Activated T-helper 1 cell treated with anti-CD3 and anti-CD28 coated beads, Interleukin-2, amount 50 U/mL, for 16 hours (primary cell): ENCODE data around the gene CYP2W1.
"Not testable (repeated sequence)": the region's sequence is repeated elsewhere in the genome, so short reads cannot be mapped to it uniquely, and the experiment has no call there.

ENCODE experiments used
- DNase-seq, 2 donors: peaks; one replicate each; pipeline ENCODE4 v3.0.0-alpha.2; 2020; ENCODE audit warnings: low read depth in 1 of 2, low spot score in 1 of 2

Gene CYP2W1

DNA sequence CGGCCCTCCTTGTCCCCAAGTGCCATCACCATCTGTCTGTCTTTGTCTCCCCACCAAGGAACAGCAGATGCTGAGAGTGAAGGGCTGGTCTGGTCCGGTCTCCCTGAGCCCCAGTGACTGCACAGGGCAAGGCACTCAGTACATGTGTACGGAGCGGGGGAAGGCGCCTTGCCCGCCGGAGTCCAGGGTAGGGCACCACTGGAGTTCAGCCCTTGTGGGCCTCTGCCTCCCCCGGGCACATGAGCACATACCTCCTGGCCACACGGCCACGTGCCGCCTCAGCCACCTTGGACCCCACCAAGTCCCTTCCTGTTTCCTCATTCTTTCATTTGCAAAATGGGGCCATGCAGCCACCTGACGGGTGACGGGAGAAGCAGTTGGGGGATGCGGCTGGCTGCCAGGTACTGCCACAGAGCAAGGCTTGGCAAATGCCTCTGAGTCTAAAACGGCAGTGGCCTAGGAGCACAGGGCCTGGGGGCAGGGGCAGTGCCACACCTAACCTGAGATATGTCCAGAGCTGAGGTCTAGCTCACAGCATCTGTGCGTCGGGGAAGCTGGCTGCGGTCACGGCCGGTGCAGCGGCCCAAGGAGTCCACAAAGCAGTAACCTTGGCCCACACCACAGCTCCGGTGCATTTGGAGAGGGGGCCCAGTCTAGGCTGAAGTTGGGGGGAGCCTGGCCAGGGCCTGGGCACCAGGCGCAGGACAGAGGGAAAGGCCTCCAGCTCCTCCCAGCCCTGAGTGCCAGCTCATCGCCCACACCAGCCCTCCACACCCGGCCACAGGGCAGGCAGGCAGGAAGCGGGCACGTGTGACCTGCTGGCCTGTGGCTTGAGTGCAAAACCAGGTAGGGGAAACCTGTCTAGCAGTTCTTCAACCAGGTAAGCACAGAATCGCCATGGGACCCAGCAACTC lies 33.7 kb upstream of the CYP2W1 start:
- no peak for DNase-seq

DNA sequence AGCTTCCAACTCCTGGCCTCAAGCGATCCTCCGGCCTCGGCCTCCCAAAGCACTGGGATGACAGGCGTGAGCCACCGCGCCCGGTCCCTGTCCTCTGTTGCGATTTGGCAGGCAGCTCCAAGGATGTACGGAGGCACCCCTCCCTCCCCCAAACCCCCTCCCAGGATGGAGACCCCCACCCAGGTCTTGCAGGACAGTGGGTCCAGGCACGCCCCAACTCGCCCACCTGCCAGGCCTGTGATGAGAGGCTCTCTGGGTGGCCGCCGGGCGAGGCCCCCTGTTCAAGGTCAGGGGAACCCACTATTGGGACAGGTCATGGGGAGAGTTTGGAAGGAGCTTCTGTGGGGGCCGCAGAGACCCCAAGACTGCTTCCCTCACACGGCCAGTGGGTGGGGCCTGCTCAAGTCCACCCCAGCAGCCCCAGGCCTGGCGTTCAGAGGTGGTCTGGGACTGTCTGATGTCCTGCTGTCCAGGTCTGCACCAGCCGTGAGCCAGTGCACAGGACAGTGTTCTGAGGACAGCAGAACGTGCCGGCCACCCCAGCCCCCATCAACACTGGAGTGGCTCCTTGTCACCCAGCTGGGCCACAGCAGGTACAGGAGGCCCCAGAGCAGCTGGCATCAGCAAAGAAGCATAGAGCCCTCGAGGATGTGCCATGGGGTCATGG lies 31.0 kb upstream of the CYP2W1 start:
- no peak for DNase-seq

DNA sequence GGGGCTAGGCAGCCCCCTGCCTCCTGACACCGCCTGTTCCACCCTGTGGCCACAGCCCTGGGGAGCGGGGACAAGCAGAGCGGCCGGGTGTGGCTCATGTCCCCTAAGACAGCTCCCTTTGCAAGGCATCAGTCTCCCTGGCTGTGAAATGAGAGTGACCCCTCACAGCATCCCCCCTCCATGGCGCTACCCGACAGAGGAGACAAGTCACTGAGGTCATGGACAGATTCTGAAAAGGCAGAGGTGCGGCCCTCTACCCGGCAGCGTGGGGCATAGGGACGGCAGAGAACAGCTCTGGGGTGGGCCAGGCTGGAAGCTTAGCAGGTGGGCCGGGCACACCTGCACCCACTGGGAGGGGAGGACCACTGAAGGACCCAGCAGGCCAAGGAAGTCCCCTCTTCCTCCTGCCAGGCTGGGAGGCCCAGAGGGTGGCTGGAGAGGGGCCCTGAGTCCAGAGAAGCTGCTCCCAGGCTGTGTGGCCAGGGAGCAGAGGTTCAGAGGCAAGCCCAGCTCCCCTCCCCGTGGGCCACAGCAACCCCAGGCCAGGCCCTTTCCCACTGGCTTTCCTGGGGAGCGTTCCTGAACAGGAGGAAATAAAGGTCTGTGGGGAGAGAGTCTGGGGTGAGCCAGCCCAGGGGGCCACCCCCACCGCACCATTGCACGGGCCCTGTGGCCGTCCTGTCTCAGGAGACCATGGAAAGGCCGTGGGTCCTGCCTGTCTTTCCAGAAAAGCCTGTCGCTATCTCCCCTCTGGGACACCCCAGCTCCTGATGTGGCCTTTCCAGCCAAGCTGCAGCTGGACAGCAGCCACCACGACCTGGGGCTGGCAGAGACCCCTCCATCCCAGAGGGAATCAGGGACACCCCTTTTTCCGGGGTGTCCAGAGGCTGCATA lies 30.2 kb upstream of the CYP2W1 start:
- no peak for DNase-seq

DNA sequence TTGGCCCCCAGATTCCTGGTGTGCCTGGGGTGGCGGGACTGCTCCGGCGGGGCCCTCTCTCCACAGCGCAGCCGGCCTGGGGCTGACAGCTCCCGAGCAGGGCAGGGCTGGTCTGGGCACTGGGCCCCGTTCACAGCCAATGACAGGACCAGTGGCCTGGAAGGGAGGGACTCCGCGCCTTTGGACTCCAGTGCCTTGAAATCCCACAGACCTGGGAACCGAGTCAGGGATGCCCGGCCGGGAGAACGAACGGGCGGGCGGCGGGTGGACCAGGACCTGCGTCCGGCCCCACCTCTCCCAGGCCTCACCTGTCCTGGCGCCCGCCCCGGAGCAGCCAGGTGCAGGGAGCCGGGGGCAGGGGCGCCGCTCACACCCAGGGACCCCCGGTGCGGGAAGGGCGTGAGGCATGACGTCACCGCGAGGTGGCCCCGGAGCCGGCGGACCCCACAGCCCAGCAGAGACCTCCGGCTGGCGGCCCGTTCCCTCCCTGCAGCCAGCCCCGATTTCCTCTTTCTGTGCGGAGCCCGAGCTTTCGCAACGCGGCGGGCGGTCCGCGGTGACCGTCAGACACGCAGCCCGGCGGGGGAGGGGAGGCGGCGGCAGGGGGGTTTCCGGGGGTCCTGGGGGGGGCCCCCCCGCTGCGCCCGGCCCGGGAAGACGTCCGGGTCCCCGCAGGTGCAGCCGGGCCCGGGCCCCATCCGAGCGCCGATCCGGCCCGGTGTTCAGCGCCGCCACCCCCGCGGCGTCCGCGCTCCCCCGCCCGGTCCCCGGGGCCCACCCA lies 29.2 kb upstream of the CYP2W1 start:
- DNase-seq: no peak

DNA sequence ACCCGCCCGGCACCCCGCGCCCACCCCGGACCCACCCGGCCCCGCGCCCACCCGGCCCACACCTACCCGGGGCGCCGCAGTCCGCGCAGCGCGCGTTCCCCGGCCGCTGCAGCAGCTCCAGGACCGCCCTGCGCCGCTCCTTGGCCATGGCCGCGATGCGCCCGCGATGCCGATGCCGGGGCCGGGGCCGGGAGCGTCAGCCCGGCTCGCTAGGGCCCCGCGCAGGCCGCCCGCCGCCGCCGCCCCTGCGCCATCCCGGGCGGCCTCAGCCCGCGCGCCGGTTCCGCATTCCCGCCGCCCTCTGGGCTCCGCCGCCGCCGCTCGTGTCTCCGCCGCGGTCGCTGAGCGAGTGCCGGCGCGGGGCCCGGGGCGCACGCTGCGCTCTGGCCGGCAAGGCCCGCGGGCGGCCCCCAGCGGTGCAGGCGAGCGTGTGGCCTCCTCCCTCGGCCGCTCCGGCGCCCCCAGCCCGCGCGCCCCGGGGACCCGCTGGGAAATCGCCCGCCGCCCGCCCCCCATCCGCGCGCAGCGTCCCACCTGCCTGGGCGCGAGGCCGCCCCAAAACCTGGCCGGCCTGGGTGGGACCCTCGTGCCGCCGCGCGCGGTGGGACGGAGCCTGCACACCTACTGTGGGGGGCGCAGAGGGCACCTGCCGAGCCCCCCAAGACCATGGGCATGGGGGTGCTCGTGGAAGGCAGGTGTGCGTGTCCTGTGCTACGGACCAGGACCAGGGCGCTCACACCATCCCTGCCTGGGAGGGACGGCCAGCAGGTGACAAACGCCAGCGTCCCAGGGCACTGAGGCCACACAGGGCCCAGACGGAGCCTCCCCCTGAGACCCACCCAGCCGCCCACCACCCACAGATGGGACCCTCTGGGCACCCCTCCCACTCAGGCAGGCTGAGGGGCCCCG lies 28.4 kb upstream of the CYP2W1 start, which contains the start of gene ADAP1:
Gene ADAP1, minus strand, starts transcription at position 351 of the 909 bp plus-strand sequence. Its CDS starts 203 bp downstream, at position 148.
- peak in 1 of 2 donors; percentile 48 for DNase-seq

DNA sequence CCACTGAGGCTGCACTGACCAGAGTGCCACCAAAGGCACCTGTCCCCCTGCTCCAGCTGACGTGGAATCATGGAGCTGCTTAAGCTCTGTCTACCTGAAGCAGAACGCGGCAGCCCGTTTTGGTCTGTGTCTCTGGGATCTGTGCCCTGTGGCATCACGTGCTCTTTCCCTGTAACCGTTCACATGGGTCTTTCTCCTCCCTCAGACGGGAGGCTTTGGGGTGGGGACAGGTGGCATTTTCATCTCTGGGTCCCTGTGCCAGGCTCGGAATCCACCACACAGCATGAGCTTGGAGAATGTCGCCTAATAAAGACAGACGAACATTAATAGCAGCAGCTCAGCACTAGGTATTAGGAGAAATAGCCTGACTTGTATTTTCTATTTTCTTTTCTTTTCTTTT lies 26.9 kb upstream of the CYP2W1 start:
- DNase-seq: no peak

DNA sequence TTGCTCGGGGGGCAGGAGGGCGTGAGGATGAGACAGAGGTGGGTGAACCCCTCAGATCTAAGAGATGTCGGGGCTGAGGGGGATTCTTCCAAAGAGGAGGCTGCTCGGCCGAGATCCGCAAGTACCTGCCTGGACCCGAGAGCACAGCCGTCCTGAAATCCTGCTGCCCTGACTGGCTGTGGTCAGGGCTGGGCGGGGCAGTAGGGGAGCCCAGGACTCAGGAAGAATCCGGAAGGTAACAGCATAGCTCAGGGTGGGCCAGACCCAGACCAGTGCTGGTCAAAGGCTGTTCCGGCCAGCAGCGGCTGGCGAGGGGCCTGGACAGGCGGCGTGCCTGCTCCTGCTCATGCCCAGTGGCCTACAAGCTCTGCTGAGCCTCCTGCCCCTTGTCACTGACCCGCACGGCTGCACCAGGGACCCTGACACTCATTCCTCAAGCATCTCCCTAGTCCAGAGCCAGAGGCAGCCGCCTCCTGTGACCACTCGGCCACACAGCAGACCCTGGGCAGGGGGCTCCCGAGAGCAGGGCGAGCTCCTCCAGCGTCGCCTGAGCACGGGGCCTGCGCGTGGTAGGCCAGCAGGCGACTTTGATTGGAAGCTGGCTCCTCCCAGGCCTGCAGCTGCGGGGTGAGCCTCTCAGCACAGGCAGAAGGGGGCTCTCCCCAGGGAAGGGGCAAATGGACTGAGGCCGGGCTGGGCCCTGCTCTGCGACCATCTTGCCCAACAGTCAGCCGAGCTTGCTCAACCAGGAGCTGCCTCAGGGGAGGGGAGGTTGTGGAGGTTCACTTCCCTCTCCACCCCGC lies 25.4 kb upstream of the CYP2W1 start:
- no peak for DNase-seq

DNA sequence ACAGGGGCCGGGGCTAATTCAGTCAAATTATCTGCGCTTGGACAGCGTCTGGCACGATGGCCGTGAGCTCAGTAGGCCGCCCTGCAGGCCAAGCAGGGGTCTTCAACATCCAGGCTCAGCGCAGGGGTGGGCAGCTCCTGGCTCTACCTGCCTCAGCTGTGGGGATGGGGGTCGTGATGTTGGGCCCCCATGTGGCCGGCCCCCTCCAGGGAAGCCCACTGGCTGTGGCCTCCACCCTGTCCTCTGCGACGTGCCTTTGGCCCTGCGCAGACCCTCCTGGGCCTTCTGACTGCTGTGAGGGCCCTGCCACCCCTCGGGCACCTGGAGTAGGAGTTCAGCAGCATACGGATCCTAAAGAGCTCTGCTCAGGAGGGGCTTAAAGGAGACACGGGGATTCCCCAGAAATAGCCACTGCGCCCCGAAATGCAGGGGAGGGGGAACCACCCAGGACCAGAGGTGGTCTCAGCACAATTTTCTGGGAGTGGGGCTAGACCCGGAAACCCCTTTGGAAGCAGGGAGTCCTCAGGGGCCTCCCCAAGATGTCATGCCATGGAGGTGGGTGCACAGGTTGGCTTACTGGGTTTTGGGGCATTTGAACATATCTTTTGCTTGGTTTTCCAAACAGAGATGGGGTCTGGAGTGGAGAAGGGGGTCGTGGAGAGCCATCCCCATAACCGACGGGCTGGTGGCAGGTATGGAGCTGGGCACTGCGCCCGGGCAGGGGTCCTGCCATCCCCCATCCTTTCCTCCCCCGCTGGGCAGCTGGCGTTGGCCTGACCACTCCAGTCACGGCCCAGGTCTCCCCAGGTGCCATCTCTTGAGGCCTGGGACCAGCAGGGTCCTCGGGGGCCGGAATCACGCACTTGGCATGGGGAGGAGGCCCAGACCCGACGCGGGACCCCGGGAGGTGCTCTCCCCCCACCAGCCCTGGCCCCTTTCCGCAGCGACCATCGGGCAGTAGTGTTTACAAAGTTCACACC lies 24.5 kb upstream of the CYP2W1 start:
- DNase-seq: no peak

DNA sequence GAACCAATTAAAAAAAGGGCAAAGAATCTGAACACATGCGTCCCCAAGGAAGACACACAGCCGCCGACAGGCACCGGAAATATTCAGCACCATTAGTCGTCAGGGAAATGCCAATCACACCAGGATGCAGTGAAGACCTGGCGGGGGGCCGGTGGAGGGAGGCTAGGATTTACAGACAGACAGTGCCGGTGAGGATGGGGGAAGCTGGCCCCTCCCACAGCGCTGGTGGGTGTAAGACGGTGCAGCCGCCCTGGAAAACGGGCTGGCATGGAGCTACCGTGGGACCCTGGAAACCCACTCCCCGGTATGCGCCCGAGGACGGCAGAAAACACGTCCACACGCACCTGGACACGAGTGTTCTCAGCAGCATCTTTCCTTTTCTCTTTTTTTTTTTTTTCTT lies 23.7 kb upstream of the CYP2W1 start:
- DNase-seq: no peak

DNA sequence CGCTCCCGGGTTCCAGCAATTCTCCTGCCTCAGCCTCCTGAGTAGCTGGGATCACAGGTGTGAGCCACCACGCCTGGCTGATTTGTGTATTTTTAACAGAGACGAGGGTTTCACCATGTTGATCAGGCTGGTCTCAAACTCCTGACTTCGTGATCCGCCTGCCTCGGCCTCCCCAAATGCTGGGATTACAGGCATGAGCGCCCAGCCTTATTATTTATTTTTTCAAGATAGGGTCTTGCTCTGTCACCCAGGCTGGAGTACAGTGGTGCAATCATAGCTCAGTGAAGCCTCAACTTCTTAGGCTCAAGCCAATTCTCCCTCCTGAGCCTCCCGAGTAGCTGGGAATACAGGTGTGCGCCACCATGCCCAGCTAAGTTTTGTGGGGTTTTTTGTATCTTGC lies 23.2 kb upstream of the CYP2W1 start:
- DNase-seq: not testable (repeated sequence)

DNA sequence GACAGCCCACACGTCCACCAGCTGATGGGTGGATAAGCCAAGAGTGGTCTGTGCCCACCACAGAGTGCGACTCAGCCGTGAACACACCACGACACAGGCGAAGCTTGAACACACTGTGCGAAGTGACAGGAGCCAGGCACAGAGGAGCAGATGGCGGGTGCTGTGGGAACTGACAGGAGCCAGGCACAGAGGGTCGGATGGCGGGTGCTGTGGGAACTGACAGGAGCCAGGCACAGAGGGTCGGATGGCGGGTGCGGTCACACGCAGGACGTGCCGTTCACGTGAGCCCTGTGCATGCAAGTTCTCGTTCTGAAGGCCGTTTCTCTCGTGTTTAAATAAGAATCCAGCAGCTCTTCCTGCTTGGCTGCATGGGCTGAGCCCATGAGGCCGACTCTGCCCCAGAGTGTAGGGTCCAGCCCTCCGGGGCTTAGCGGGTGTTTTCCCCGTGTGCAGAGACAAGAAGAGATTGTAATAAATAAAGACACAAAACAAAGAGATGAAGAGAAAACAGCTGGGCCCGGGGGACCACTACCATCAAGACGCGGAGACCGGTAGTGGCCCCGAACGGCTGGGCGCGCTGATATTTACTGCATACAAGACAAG lies 22.6 kb upstream of the CYP2W1 start:
- no peak for DNase-seq

DNA sequence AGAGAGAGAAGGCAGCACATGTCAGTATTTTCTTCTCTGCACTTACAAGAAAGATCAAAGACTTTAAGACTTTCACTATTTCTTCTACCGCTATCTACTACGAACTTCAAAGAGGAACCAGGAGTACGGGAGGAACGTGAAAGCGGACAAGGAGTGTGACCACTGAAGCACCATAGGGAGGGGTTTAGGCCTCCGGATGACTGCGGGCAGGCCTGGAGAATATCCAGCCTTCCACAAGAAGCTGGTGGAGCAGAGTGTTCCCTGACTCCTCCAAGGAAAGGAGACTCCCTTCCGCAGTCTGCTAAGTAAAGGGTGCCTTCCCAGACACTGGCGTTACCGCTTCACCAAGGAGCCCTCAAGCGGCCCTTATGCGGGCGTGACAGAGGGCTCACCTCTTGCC lies 22.0 kb upstream of the CYP2W1 start:
- not testable (repeated sequence) for DNase-seq

DNA sequence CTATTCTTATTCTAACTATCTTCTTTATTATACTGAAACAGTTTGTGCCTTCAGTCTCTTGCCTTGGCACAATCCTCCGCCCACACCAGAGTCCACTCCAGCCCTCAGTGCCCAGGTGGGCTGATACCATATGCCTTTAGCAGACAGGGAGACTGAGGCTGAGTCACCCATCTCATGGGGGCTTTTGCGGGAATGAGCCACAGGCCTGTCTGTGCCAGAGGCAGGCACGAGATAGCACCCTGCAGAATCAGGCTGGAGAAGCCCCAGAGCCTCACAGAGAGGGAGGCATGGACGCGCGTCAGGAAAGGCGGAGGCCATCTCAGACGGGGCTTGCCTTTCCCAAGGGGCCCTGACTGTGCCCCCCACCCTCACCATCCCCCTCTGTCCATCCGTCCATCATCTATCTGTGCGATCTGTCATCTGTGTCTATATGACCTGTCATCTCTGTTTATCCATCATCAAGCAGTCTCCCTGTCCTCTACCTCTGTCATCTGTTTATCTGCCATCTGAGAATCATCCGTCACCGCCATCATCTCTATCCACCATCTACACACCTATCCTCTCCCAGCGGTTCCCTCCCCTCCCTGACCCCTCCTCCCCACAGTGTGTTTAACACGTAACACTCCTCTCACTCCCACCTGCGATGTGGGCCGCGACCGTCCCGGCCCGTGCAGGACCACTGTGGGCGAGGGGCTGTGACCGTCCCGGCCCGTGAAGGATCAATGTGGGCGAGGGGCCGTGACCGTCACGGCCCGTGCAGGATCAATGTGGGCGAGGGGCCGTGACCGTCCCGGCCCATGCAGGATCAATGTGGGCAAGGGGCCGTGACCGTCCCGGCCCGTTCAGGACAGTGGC lies 21.2 kb upstream of the CYP2W1 start:
- DNase-seq: no peak

DNA sequence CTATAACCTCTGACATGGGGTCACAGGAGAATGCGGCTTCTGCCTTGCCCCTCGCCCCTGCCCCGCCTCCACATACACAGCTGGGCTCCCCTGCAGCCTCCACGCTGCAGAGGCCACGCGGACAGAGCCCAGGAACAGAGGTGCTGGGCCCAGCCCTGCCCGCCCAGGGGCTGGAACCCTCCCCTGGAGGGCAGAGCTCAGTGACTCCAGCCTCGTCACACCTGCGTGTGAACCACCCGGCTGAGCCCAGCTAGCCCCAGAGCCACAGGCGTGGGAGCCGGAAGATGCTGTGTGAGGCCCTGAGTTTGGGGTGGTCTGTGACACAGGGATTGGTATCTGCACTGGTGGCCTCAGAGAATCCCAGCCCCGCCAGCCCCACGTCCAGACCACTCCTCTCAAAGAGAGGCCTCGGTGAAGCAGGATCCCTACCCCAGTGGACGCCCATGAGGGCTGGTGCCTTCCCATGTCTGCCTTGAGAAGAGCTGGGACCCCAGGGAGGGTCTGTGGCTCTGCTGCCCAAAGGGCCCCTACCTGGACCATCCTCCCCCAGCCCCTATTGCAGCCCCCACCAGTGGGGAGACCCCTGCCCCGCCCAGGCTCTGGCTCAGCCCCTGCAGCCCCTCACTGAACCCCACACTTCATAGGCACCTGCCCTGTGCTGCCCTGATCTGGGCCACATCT lies 20.4 kb upstream of the CYP2W1 start:
- DNase-seq: no peak

DNA sequence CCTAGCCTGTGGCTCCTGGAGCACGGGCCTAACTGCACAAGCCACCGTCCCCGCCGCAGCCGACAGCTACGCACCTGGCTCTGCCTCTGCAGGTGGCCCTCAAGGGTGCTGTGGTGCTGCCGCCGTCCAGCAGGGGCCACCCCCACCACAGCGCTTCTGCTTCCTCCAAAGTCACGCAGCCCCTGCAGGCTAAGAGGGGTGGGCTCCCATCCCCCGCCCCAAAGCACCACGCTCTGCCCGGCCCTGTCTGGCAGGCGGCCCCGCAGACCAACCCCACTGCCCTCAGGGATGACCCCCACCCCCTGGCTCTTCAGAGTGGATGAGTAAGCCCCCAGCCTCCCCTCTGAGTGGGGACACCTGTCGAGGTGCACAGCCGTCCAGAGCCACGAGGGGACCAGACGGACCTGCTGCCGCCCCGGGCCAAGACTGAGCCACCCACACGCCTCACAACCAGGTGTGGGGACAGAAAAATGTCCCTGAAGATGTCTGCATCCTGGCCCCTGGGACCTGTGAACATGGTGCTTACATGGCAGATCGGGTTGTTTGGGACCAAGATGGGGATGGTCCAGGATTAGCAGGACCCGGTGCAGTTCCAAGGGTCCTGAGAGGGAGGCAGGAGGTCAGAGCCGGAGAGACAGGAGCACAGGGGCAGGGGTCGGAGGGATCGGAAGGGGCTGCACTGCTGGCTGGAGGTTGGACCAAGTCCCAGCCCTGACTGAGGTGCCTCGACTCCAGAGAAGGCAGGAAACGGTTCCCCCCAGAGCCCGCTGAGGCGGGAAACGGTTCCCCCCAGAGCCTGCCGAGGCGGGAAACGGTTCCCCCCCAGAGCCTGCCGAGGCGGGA lies 19.5 kb upstream of the CYP2W1 start:
- DNase-seq: no peak
